Right lung (tissue), 5 donors: Measurements from ENCODE around the gene LY6G5C. TPM values are rescaled to one million over a fixed set of nuclear protein-coding genes. Genes with fewer than 3 reads are reported as not detected.

Experiments
- DNase-seq, 2 donors: peaks; one replicate each; pipeline ENCODE4 v3.0.0-alpha.2; 2013
- polyA plus RNA-seq, 5 donors: library from polyadenylated mRNA; unstranded; fragments of 120-200 nt; gene quantifications; one replicate each; pipeline versions ENCODE4 v1.2.1 to v1.2.3, GENCODE V29; 2013; ENCODE audit warnings: inconsistent platforms in 1 of 5, low replicate concordance in 1 of 5; ENCODE audit not compliant: insufficient read length in 5 of 5, insufficient read depth in 1 of 5

Gene LY6G5C
- polyA plus RNA-seq, 5 donors = 2.7 to 5.0 (median 4.4) TPM

GRCh38 chr6:31663961-31664789 lies 16.7 kb downstream of the LY6G5C start:
- DNase-seq = no peak

DNA sequence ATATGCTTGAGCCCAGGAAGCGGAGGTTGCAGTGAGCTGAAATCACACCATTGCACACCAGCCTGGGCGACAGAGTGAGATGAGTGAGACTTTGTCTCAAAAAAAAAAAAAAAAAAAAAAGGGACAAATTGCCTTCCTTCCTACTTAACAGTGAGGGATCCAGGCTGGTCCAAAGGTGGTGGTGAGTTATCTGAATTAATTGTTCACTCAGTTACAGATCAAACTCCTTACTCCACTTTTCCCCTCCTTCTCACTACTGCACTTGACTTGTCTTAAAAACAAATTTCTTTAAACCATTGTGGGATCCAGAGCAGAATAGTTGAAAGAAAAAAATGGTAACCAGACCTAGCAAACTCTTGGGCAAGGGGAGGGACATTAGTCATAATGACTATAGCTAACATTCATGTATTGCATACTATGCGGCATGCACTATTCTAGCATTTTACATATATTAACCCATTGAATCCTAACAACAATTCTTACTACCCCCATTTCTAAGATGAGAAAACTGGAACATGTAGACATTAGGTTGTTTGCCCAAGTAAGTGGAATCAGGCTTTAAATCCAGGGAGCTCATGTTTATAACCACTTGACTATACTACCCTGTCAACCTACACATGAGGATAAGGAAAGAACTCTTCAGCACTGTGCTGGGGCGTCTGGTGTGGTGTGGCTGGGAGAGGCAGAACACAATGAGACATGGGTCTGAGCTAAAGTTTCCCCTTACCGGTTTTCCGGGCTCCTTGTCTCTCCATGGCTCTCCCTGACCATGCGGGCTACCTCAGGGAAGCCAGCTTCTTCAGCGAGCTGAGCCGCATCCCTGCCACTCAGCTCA lies 17.5 kb downstream of the LY6G5C start:
- DNase-seq = no peak

GRCh38 chr6:31662124-31662723 lies 18.6 kb downstream of the LY6G5C start:
- no peak for DNase-seq

DNA sequence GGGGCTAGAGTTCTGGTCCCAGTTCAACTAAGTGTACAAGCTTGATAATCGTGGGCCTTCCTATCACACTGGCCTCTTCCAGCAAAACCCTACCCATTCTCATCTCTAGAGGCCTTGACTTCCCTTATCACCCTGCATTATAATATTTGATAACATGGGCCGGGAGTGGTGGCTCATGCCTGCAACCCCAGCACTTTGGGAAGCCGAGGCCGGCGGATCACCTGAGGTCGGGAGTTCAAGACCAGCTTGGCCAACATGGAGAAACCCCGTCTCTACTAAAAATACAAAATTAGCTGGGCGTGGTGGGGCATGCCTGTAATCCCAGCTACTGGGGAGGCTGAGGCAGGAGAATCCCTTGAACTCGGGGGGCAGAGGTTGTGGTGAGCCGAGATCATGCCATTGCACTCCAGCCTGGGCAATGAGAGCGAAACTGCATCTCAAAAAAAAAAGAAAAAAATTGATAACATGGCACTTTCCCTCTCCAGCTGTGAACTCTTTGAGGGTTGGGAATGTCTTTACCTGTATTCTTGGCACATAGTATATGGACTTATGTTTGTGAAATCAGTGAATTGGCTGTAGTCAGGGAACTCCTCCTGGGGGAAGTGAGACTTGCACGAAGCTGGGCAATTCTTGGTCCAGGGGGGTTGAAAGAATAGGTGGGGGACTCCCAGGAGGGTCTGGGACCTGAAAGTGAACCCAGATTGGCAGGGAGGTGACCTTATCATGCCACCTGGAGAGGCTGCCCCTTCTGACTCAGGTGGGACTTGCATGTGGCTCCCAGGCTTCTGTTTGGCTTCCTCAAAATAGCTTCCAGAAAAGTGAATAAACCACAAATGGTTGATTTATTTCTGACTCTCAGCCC lies 19.4 kb downstream of the LY6G5C start:
- DNase-seq = no peak

GRCh38 chr6:31660381-31661261 lies 20.2 kb downstream of the LY6G5C start, which contains the start of gene C6orf47:
Gene C6orf47, minus strand, starts transcription at chr6:31660778. Its CDS starts 831 bp downstream, at chr6:31659947.
- DNase-seq = peak; percentile 83 to 84

DNA sequence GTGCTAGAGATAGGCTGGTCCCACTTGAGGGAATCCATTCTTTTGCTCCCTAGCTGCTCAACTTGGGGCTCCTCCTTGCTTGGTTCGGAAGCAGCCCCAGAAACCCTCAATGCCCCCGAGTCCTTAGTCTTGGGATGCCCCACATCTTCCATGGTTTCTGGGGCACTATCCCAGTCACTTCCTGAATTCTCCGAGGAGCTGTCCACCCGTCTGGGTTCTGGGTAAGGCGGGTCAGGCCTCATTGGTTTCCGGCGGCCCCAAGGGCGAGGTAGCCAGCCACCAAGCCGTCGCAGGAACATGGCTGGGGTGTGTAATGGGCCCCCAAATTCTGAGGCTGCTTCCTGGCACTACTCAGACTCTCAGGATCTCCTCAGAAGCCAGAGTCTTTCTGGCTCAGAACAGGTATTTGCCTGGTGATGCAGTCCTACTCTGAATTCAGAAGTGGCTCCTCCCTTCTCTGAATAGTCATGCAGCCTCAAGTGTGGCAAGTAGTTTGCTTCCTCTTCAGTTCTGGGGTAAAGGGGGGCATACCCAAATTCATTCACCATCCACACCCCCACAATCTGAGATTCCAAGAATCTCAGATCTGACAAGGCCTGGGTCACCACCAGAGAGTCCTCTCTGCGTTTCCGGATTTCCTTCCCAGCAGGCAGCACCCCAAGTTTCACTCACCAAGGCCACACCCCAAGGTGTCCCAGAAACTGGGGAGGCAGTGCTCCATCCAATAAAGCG lies 21.1 kb downstream of the LY6G5C start:
- no peak for DNase-seq

DNA sequence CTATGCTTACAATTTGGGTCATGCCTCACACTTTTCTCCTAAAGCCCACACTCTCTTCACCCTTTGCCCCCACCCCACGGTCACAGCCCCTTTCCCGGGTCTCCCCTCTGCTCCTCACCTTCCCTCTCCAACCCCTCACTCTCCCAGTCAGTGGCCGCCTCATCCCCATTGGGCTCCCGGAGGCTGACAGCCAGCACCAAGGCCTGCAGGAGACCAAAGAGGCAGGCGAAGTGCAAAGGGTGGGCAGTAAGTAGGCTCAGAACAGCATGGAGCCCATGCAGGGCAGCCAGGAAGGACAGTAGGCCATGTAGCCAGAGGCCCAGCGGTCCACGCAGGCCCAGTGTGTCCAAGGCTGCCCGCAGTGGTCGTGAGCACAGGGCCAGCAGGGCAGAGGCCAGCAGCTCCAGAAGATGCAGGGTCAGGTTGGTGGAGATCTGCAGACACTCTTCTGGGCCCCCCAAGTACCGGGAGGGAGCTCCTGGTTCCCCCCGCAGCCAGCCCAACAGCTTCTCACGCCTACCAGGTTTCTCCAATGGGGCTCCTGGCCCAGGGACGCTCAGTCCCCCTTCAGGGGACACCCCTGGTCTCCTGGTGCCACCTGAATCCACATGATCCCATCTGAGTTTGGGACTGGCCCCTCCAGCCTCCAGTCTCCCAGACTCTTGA lies 21.8 kb downstream of the LY6G5C start:
- DNase-seq = no peak

GRCh38 chr6:31658158-31658688 lies 22.6 kb downstream of the LY6G5C start:
- DNase-seq = no peak

DNA sequence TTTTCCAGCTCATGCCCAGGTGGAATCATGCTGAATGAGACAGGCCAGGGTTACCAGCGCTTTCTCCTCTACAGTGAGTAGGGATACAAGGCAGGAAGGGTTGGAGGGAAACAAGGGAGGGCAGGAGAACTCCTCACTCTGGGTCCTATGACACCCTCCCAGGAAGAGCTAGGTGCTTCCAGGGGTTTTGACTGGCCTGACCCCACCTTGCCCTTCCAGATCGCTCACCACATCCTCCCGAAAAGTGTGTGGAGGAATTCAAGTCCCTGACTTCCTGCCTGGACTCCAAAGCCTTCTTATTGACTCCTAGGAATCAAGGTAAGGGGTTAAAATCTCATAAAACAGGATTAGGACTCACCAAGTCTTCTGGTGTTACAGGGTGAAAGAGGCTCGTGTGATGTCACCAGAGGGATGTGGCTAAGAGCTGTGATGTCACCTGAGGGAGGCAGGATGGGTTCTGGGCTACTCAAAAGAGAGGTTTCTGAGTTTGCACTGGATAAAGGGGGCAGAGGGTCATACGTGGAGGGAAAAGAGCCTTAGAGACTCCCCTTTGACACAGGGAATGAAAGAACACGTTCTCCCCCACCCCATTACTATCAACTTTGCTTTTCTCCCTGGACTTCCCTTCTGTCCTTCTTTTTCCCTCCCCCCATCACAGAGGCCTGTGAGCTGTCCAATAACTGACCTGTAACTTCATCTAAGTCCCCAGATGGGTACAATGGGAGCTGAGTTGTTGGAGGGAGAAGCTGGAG lies 23.3 kb downstream of the LY6G5C start:
- no peak for DNase-seq

- DNase-seq = no peak
Observed at GRCh38 chr6:31655349-31656237, 25.3 kb downstream of the LY6G5C start, which contains the start of gene APOM. Gene APOM, plus strand, starts transcription at chr6:31655894. Its CDS starts 73 bp downstream, at chr6:31655967.

GRCh38 chr6:31654574-31655348 lies 26.1 kb downstream of the LY6G5C start:
- DNase-seq = no peak

- DNase-seq = no peak
Observed at GRCh38 chr6:31652925-31653724, 27.7 kb downstream of the LY6G5C start.

GRCh38 chr6:31651602-31652191 lies 29.2 kb downstream of the LY6G5C start:
- no peak for DNase-seq

DNA sequence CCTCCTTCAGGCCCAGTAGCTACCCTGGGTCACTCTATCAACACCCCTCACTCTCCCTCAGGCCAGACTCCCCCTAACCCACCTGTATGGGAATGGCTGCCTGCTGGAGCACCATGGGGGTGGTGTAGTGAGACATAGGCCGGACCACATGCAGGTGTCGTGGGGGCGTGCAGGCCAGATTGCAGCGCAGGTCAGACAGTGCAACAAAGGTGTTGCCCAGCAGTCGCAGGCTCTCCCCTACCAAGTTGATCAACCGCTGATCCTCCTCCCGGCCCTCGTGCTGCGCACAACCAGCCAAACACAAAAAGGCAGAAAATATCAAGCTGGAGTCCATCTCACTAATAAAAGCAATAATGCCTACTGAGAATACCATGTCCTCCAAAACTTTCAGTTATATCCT lies 35.5 kb downstream of the LY6G5C start:
- DNase-seq = no peak
